DMS53 treated with DMSO at 0.1 percent for 48 hours (cell line): ENCODE measurements around the gene STAP1.
"Not testable (repeated sequence)": the region's sequence is repeated elsewhere in the genome, so short reads cannot be mapped to it uniquely, and the experiment has no call there.

Experiments used
- DNase-seq: peaks from one replicate; lab custom pipeline; 2025; ENCODE audit not compliant: unreplicated experiment; lab: John Stamatoyannopoulos, UW

The STAP1 gene

DNA sequence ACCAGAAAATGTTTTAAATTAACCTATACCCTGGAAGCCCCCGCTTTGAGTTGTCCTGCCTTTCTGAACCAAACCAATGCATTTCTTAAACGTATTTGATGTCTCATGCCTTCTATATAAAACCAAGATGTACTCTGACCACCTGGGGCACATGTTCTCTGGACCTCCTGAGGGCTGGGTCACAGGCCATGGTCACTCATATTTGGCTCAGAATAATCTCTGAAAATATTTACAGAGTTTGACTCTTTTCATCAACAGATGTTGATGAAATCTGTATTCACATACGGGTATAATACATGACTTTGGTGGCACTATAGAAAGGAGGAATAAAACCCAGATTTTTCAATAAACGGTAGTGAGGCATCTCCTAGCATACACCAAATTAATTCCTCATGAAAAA is 55.7 kb downstream of the STAP1 start:
- DNase-seq = no peak

DNA sequence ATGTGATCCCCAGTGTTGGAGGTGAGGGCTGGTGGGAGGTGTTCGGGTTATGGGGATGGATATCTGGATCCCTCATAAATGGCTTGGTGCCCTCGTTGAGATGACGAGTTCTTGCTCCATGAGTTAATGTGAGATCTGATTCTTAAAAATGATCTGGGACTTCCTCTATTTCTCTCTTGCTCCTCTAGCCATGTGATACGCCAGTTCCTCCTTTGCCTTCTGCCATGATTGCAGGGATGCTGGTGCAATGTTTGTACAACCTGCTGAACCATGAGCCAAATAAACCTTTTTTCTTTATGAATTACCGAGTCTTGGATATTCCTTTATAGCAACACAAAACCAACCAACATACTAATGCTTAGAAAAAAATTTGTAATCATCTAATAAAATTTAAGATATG is 56.6 kb downstream of the STAP1 start:
- no peak for DNase-seq

DNA sequence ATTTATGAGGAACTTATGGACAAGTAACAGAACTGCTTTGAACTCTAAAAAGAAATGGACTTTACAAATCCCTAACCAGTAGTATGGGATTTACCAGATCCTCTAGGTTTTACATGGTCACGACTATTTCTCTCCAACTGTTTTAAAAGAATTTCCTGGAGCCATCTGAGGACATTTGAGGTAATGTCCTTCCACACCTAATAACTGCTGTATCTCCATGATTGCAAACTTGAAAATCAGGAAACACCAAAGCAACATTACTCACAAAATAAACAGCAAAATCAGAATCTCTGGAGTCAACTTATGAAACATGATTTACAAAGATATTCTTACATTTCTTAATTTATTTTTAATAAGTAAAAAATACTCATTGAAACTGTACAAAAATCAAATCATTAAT is 58.0 kb downstream of the STAP1 start:
- no peak for DNase-seq

DNA sequence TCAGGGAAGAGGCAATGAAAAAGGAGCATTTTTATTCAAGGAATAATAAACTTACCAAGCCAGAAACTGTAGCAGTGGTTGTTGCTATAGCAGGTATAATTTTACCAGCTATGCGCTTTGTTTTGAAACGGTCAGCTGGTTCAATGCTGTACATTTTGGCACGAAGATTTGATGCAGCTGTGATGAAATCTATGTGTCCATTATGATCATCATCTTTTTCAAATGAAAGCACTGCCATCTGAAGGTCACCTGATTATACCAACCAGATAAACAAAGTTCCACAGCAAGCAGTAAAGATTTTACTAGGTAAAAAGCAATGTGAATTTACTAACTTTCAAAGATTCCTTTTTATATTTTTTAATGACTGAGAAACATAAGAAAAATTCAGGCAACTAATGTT is 66.4 kb downstream of the STAP1 start:
- no peak for DNase-seq

DNA sequence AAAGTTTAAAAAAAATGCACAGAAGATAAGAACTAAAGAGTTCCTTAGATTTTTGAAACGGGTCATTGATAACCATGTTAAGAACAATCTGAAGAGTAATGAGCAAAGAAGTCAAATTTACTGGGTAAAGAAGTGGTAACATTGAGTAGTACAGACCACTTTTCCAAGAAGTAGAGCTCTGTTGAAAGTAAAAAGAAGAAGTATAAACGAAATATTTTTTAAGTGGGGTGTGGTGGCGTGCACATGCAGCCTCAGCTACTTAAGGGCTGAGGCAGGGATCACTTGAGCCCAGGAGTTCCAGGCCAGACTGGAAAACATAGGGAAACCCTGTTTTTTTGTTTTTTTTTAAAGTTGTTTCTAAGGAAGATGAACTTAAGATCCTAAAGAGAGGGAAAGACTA is 74.0 kb downstream of the STAP1 start:
- no peak for DNase-seq

DNA sequence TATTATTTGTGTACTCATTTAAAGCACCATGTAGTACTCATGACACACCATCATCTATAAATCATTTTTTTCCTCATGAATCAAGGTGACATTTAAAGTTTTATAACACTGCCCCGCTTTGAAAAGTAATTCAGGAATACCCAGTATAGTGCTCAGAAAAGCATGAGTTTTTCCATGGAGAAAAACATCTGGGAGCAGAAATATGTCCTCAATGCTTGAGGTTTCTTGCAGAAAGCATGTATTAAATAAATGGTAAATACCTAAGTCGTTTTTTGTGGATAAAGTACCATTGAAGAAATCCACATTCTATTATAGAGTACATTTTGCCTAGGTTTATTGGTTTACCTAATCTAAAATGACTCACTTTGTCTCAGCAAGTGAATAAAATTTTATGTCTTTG is 76.2 kb downstream of the STAP1 start:
- no peak for DNase-seq

DNA sequence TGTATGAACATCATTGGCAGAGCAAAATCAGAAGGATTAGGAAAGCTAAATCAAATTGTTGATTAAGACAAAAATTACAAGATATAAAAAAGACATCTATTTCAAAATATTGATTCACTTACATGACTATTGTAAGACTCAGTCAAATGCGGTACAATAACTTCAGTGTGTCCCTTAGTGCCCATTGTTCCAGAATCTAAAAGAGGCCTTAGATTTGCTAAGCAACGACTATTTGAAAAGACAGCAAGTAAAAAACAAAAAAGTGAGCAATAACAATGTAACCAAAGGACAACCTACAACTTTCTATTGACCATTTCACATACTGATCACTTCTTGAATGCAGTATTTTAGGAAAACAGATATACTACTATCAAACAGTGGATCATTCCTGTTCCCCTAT is 76.8 kb downstream of the STAP1 start:
- DNase-seq = no peak

DNA sequence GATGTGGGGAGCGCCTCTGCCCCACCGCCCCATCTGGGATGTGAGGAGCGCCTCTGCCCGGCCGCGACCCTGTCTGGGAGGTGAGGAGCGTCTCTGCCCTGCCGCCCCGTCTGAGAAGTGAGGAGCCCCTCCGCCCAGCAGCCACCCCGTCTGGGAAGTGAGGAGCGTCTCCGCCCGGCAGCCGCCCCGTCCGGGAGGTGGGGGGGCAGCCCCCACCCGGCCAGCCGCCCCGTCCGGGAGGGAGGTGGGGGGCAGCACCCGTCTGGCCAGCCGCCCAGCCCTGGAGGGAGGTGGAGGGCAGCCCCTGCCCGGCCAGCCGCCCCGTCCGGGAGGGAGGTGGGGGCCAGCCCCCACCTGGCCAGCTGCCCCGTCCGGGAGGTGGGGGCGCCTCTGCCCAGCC is 78.5 kb downstream of the STAP1 start:
- not testable (repeated sequence) for DNase-seq

DNA sequence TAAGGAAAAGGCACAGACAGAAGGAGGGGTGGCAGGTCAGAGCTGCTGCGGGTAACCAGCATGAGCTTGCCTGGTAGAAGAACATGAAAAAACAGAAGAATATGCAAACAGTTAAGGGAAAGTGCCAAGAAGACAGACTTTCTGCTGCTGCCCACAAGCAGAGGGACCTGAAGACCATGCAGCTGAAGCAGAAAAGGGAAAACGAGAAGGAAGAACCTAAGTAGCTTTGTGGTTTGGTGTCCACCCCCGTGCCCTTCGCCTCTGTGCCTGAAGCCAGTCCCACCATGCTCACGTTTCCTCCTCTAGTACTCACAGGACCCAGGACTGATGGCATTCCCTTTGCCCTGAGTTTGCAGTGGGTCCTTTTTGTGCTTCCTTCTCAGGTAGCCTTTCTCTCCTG is 79.6 kb downstream of the STAP1 start:
- DNase-seq = no peak

DNA sequence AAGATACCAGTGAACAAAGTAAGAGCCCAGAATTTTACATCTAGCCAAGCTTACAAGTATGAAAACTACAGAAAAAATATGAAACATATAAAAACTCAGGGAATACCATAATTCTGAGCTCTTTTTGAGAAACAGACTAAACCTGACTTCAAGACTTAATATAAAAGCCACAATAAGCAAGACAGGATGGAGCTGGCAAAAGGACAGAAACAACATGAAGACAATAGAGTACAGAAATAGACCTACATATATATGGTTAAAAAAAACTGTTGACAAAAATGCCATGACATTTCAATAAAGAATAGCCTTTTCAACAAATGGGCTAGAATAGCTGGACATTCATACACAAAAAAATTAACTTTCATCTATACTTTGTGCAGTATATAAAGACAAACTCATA is 93.0 kb downstream of the STAP1 start:
- DNase-seq = no peak
